GM20000 (cell line): ENCODE data around the gene SFXN4.

Experiments
- DNase-seq: peaks from one replicate; pipeline ENCODE4 v3.0.0; 2012; ENCODE audit warnings: low spot score
- TF ChIP-seq, protein P1 (sequence below): IDR thresholded peaks from 2 replicates; pipeline ENCODE4 v1.5.1; 2012; ENCODE audit warnings: mild to moderate bottlenecking, control low read depth; ENCODE audit errors: extremely low read depth, missing control alignments

The SFXN4 gene

GRCh38 chr10:119129721-119130120 lies 35.8 kb downstream of the SFXN4 start:
- TF ChIP-seq, protein P1, sequence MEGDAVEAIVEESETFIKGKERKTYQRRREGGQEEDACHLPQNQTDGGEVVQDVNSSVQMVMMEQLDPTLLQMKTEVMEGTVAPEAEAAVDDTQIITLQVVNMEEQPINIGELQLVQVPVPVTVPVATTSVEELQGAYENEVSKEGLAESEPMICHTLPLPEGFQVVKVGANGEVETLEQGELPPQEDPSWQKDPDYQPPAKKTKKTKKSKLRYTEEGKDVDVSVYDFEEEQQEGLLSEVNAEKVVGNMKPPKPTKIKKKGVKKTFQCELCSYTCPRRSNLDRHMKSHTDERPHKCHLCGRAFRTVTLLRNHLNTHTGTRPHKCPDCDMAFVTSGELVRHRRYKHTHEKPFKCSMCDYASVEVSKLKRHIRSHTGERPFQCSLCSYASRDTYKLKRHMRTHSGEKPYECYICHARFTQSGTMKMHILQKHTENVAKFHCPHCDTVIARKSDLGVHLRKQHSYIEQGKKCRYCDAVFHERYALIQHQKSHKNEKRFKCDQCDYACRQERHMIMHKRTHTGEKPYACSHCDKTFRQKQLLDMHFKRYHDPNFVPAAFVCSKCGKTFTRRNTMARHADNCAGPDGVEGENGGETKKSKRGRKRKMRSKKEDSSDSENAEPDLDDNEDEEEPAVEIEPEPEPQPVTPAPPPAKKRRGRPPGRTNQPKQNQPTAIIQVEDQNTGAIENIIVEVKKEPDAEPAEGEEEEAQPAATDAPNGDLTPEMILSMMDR, result no peak
- no peak for DNase-seq

DNA sequence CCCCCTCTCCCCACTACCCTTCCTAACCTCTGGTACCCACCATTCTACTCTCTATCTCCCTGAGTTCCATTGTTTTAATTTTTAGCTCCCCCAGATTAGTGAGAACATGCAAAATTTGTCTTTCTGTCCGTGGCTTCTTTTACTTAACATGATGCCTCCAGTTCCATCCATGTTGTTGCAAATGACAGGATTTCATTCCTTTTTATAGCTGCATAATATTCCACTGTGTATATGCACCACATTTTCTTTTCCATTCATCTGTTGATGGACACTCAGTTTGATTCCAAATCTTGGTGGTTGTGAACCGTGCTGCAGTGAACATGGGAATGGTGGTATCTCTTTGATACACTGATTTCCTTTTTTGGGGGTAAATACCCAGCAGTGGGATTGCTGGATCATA lies 39.6 kb downstream of the SFXN4 start:
- TF ChIP-seq, protein P1, result no peak
- no peak for DNase-seq

GRCh38 chr10:119120875-119121274 lies 44.6 kb downstream of the SFXN4 start:
- TF ChIP-seq, protein P1, result no peak
- DNase-seq, result no peak

DNA sequence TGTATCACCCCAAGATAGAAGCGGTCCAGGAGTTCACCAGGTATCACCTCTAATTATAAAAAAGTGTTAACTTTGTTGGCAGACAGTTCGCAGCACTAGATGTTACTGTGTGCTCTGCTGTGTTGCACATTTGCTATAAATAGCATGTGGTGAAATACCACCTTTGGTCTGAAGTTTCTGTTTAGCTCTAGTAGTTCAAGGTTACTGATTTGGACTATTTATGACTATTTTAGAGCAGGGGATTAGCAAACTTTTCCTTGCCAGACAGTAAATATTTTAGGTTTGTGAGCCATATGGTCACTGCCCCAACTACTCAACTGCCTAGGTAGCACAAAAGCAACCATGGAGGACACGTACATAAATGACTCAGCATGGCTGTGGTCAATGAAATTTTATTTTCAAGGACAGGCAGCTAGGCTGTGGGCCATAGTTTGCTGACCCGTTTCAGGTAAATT lies 45.1 kb downstream of the SFXN4 start:
- DNase-seq, result peak; percentile 58
- TF ChIP-seq, protein P1, result no peak

DNA sequence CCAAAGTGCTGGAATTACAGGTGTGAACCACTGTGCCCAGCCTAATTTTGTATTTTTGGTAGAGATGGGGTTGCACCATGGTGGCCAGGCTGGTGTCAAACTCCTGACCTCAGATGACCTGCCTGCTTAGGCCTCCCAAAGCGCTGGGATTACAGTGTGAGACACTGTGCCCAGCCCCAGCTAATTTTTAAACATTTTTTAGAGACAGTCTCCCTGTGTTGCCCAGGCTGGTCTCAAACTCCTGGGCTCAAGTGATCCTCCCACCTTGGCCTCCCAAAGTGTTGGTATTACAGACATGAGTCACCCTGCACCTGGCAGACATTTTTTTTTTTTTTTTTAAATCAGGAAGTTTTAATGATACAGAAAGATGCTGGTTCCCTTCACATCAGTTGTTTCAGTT lies 46.1 kb downstream of the SFXN4 start:
- TF ChIP-seq, protein P1, result no peak
- no peak for DNase-seq

DNA sequence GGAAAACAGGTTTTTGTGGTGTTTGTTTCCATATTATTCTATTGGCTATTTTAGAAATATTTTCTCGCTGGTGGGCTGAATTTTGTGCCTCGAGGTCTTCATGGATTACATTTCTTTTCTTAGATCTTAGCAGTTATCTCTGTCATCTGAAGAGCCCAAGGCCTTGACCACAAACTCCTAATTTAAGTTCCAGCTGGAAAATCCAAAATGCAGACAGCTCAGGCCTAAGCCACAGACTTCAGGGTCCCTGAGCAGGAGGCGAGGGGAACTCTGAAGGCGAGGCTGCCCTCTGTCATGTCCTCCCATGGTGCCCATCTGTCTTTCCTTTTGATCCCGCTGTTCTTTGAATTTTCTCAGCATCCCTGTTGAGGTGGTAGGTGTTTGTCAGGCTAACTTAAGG lies 47.3 kb downstream of the SFXN4 start:
- DNase-seq, result no peak
- TF ChIP-seq, protein P1, result no peak

- no peak for DNase-seq
- TF ChIP-seq, protein P1, result no peak
These were observed 49.1 kb downstream of the SFXN4 start for GRCh38 chr10:119116326-119116951.
